ENCODE data around the gene FNTB. TPM values are rescaled to one million over a fixed set of nuclear protein-coding genes. Genes with fewer than 3 reads are reported as not detected.

FNTB gene
- total and polyA plus RNA-seq, 2 of the 8 experiments (the other 6 are each of a cell fraction or from before 2014, with no cell fraction given): 16.0 to 20.7 TPM

- H3K79me2 ChIP-seq (ENCODE audit: control insufficient read depth in 1 of 2, insufficient read depth in 2 of 2, low read length in 2 of 2): no peaks in the 10 kb centered on the region
- no peak overlapping the region for H3K4ac ChIP-seq (replicated peaks; ENCODE audit: insufficient read length, low read depth, low read length)
- peaks cover 0 to 2% (median 0%) of the 10 kb centered on the region in 4 experiments; a peak in 1 of 7 replicates for H3K4me1 ChIP-seq (replicated peaks in 1 of 4; ENCODE audit: control insufficient read depth in 3 of 4, insufficient read depth in 4 of 4, low read length in 3 of 4)
- no peaks in the 10 kb centered on the region for H3K27me3 ChIP-seq (replicated peaks in 1 of 4; ENCODE audit: control insufficient read depth in 3 of 4, extremely low read depth in 1 of 4, insufficient read depth in 3 of 4, low read length in 3 of 4)
- ChIA-PET CTCF (ENCODE audit: partially characterized antibody) (interaction anchor here (0.8 kb wide), 1 partner anchor 59 kb away, joined by 3 read pairs; no protein-coding TSS in a partner anchor), POLR2A (ENCODE audit: partially characterized antibody) (no interaction called here)
- no peak overlapping the region for H2BK5ac ChIP-seq (ENCODE audit: low read depth, low read length)
- H4K20me1 ChIP-seq (replicated peaks in 1 of 2; ENCODE audit: control insufficient read depth in 1 of 2, insufficient read depth in 2 of 2, low read length in 2 of 2): no peaks in the 10 kb centered on the region
- H3K4me2 ChIP-seq (ENCODE audit: insufficient read depth in 1 of 2, low read depth in 2 of 2, low read length in 2 of 2): no peak overlapping the region
- no peak for DNase-seq (ENCODE audit: low read depth in 1 of 2, low spot score in 2 of 2)
- H3K27ac ChIP-seq (ENCODE audit: low read depth, low read length): no peak overlapping the region
- H3K9ac ChIP-seq (replicated peaks in 1 of 4; ENCODE audit: extremely low read depth in 1 of 4, low read depth in 3 of 4, low read length in 3 of 4): no peak overlapping the region
- no peak overlapping the region for H2AK5ac ChIP-seq (ENCODE audit: low read depth, low read length)
- H4K5ac ChIP-seq (ENCODE audit: insufficient read length, low read depth, low read length): no peak overlapping the region
- no peak overlapping the region for H3K23ac ChIP-seq (ENCODE audit: insufficient read length)
- no peaks in the 10 kb centered on the region for H3K9me3 ChIP-seq (ENCODE audit: insufficient read depth in 2 of 2, low read depth in 1 of 2, low read length in 1 of 2)
- no peaks in the 10 kb centered on the region for H3K79me1 ChIP-seq (ENCODE audit: low read depth, low read length)
- WGBS, 2 experiments (ENCODE audit: extremely low coverage in 1 of 2, insufficient coverage in 1 of 2, insufficient read length in 1 of 2, insufficient replicate concordance in 2 of 2, low coverage in 1 of 2, low lambda C conversion rate in 2 of 2, missing lambda C conversion rate in 1 of 2): 81% methylated on average over 4 of the region's 4 CpGs; no CpG with 5 or more reads in 1 of the 2 experiments
- no peak overlapping the region for H3K18ac ChIP-seq (ENCODE audit: extremely low read depth, low read length)
- no peak for TF ChIP-seq FOSL1 (IDR thresholded peaks at IDR 0.05; ENCODE audit: insufficient read depth, low read depth, low read length)
- TF ChIP-seq POLR2AphosphoS5 (IDR thresholded peaks at IDR 0.05; ENCODE audit: low read depth, low read length): no peak
- TF ChIP-seq USF2 (IDR thresholded peaks at IDR 0.05; ENCODE audit: low read length): no peak
- TF ChIP-seq CREB1 (IDR thresholded peaks at IDR 0.05): no peak
- no peak for TF ChIP-seq EGR1 (IDR thresholded peaks at IDR 0.05; ENCODE audit: borderline replicate concordance, low read depth, low read length)
- TF ChIP-seq TCF12 (IDR thresholded peaks at IDR 0.05; ENCODE audit: low read depth, low read length): no peak
- TF ChIP-seq MAX (IDR thresholded peaks at IDR 0.05): no peak
- TF ChIP-seq SAP30 (IDR thresholded peaks at IDR 0.05; ENCODE audit: insufficient read depth, insufficient replicate concordance, low read length): no peak
- H4K91ac ChIP-seq (replicated peaks; ENCODE audit: insufficient read length, low read length): no peak overlapping the region
- no peak overlapping the region for H2BK120ac ChIP-seq (replicated peaks; ENCODE audit: low read depth, low read length)
- H3K56ac ChIP-seq (replicated peaks; ENCODE audit: insufficient read length, low read depth, low read length): no peak overlapping the region
- no peak overlapping the region for H3K4me3 ChIP-seq (ENCODE audit: extremely low read depth in 1 of 4, insufficient read depth in 2 of 4, low read depth in 3 of 4, low read length in 4 of 4)
- no peak overlapping the region for H2BK12ac ChIP-seq (ENCODE audit: low read depth, low read length)
- no peaks in the 10 kb centered on the region; the same call in 1 of the 2 replicates for H3K23me2 ChIP-seq (ENCODE audit: low read depth, low read length)
- H4K8ac ChIP-seq (ENCODE audit: extremely low read depth, insufficient read depth, low read length): no peak overlapping the region
- H3K36me3 ChIP-seq (ENCODE audit: control insufficient read depth in 2 of 4, insufficient read depth in 4 of 4, low read length in 3 of 4): peaks cover 0 to 4% (median 0%) of the 10 kb centered on the region in 4 experiments; a peak in 2 of 8 replicates
- no peak overlapping the region for H2BK20ac ChIP-seq (ENCODE audit: low read length)
- no peak overlapping the region for H3K14ac ChIP-seq (ENCODE audit: insufficient read length)
- no peak overlapping the region for H2BK15ac ChIP-seq (ENCODE audit: low read length)
- H2AFZ ChIP-seq (ENCODE audit: low read length): no peak overlapping the region
- FAIRE-seq: no peak
Observed at GRCh38 chr14:65012353-65012752, 25.7 kb downstream of the FNTB start.
